GM12872 (cell line): Measurements from ENCODE around the gene PPP1R12C.

ENCODE experiments used
- TF ChIP-seq, protein P1 (sequence below): IDR thresholded peaks from 3 replicates; pipeline ENCODE4 v1.5.1; 2011; ENCODE audit warnings: low read depth, mild to moderate bottlenecking, low read length, moderate library complexity; ENCODE audit not compliant: insufficient read depth

PPP1R12C gene

DNA sequence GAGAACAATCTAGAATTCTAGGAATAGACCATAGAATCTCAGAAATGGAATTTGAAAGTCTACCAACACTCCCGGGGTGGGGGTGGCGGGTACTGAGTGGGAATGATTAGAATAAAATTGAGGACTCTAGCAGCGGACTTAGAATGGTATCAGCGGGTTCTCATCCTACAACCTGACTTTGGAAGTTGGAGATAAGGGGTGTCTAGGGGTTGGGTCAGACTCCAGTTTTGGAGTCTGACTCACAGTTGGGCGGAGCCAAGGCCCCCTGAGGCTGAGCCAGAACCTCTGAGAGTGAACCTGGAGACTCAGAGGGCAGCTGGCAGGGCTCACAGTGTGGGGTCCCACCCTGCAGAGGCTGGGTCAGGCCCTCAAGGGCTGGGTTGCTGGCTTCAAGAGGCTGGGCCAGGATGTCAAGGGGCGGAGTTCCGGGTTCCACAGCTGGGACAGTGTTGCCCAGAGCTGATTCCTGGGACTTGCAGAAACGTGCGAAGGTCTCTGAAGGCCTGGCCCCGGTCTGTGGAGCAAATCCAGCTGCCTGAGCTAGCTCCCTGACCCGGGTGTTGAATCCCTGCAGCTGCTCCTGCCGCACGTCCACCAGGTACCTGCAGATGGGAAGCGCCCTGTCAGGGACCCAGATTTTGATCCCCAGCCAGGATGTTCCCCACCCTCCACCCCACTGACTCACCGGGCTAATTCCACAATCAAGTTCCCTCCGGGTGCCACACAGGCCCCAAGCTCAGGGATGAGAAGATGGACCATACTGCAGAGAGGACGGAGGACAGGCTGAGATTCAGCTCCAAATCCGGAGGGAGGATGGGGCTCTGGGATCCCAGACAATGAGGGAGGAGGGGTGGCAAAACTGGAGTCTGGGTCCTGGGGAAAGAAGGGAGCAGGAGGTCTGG, 41.7 kb upstream of the PPP1R12C start:
- TF ChIP-seq, protein P1, sequence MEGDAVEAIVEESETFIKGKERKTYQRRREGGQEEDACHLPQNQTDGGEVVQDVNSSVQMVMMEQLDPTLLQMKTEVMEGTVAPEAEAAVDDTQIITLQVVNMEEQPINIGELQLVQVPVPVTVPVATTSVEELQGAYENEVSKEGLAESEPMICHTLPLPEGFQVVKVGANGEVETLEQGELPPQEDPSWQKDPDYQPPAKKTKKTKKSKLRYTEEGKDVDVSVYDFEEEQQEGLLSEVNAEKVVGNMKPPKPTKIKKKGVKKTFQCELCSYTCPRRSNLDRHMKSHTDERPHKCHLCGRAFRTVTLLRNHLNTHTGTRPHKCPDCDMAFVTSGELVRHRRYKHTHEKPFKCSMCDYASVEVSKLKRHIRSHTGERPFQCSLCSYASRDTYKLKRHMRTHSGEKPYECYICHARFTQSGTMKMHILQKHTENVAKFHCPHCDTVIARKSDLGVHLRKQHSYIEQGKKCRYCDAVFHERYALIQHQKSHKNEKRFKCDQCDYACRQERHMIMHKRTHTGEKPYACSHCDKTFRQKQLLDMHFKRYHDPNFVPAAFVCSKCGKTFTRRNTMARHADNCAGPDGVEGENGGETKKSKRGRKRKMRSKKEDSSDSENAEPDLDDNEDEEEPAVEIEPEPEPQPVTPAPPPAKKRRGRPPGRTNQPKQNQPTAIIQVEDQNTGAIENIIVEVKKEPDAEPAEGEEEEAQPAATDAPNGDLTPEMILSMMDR, result no peak

DNA sequence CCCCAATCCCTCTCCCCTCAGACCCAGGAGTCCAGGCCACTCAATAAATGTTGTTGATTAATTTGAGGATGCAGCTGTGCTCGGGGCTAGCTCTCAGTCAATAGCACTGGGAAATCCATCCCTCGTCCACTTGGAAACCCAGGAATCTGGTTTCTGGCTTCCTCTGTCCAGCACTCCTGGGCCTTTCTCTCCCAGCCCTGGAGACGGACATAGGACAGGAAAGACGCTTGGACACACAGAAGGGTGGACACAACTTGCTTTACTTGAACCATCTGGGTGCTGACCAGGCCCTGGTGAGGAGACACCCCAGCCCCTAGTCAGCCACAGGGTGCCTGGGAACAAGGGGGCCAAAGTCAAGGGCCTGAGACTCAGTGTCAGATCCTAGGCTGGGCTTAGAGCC, 41.0 kb upstream of the PPP1R12C start:
- TF ChIP-seq, protein P1, result no peak

DNA sequence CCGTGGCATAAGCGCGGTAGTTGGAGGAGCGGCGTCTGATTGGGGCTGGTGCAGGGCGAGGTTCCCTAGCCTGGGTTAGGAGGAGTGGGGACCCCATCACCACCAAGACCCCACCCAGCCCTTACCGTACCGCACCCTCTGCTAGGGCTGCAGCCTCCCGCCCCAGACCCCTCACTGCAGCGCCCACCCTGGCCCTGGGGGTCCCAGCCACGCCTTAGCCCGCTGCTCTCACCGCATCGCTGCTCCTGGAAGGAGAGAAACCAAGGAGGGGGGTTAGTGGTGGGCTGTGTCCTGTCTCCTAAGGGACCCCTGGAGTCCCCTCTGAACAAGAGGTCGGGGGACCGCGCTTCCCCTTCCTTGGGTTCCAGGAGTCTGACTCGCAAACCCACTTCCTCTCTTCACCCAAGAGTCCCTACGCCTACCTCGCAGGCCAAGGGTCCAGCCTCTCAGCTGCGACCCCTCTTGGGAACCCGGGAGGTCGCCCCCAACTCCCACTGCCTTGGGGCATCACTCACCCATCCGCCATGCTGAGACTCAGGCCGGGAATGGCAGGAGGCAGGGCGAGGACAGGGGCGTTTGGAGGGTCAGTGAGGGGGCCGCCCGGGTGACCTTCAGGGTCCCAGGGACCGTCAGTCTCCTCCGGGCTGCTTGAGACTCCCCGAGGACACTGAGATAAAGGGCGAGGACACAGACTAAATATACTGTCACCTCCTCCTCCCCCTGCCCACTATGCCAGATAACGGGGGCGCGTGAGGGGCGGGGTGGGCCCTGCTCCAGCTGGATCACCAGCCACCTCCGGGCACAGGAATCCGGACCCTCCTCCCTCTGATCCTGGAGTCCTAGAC, 39.8 kb upstream of the PPP1R12C start, which contains the start of gene TNNI3:
Gene TNNI3 (minus strand): TSS at position 669 of the 845 bp plus-strand sequence. CDS start 143 bp downstream, at position 526.
- TF ChIP-seq, protein P1, result no peak

DNA sequence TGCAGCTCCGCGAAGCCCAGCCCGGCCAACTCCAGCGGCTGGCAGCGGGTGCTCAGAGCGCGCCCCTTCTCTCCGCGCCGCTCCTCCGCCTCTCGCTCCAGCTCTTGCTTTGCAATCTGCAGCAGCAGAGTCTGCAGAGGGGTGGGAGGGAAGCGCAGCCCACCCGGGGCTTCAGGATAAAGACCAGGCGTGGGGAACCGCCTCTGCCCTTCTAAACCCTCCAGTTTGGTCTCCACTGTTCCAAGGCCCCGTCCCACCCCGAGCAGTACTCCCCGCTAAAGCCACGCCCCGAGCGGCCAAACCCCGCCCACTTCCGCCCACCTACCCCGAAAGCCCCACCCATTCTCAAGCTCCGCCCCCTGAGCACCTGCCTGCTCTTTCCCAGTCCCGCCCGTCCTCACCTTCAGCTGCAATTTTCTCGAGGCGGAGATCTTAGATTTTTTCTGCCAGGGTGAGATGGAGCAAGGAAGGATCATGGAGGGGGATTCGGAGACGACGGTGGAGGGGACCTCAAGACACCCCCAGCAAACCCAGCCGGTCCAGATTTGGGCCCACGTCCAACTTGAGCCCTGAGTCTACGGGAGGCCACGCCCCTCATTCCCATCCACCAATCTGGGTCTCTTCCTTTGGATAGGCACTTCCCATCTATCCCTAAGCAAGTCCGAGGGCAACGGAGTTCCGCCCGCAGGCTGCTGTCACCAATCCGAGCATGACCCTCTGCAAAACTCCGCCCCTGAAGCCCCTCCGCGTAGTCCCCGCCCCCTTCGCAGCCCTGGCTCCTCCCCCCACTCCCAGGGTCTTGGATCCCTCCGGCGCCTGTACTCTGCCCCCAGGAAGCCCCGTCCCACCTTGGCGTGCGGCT, 39.0 kb upstream of the PPP1R12C start:
- TF ChIP-seq, protein P1, result no peak

DNA sequence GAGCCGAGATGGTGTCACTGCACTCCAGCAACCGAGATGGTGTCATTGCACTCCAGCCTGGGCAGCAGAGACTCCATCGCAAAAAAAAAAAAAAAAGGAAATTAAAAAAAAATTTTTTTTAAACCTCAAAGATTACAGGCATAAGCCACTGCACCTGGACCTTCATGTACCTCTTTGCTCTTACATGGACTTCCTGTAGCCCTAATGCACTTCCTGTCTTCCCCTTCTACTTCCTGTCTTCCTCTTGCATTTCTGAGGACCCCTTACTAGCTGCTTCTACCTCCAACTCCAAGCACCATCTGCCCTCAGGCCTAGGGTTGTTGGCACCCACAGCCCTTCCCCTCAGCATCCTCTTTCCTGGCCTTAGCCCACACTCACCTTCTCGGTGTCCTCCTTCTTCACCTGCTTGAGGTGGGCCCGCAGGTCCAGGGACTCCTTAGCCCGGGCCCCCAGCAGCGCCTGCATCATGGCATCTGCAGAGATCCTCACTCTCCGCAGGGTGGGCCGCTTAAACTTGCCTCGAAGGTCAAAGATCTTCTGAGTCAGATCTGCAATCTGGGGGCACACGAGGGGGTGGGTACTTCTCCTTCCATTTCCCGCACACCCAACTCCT, 36.3 kb upstream of the PPP1R12C start:
- TF ChIP-seq, protein P1, result no peak

DNA sequence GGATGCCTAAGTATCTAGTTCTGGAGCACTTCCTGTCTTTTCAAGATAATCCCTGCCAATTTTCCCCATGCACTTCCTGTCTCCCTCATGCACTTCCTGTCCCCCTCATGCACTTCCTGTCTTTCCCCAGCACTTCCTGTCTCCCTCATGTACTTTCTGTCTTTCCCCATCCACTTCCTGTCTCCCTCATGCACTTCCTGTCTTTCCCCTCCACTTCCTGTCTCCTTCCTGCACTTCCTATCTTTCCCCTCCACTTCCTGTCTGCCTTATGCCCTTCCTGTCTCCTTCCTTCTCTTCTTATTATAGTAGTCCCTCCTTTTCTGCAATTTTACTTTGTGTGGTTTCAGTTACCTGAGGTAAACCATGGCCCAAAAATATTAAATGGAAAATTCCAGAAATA, 34.6 kb upstream of the PPP1R12C start:
- TF ChIP-seq, protein P1, result no peak
